Muscle layer of colon (tissue), 2 donors: ENCODE measurements around the gene HES5.

ENCODE experiments used
- H3K27ac ChIP-seq: one replicate; pipeline ENCODE4 v1.7.0; 2013; ENCODE audit warnings: low read depth, mild to moderate bottlenecking, low read length, moderate library complexity
- H3K27me3 ChIP-seq, 2 donors: one replicate each; pipeline ENCODE4 v1.7.0; 2013; ENCODE audit warnings: low read length in 2 of 2, mild to moderate bottlenecking in 2 of 2; ENCODE audit not compliant: insufficient read depth in 2 of 2, control insufficient read depth in 1 of 2
- H3K36me3 ChIP-seq: one replicate; pipeline ENCODE4 v1.7.0; 2013; ENCODE audit warnings: mild to moderate bottlenecking, low read length; ENCODE audit not compliant: insufficient read depth
- H3K4me1 ChIP-seq: one replicate; pipeline ENCODE4 v1.7.0; 2013; ENCODE audit warnings: mild to moderate bottlenecking, low read length; ENCODE audit not compliant: insufficient read depth
- H3K4me3 ChIP-seq, 2 donors: one replicate each; pipeline ENCODE4 v1.7.0; 2013; ENCODE audit warnings: low read length in 2 of 2, low read depth in 1 of 2, mild to moderate bottlenecking in 1 of 2, moderate library complexity in 1 of 2
- H3K9ac ChIP-seq: one replicate; pipeline ENCODE4 v1.7.0; 2013; ENCODE audit warnings: low read length
- H3K9me3 ChIP-seq: one replicate; pipeline ENCODE4 v1.7.0; 2013; ENCODE audit warnings: mild to moderate bottlenecking, low read length
- donor health status: abdominal sarcoma.
- donor health status: Adenocarcinoma of cecum.

HES5 gene

DNA sequence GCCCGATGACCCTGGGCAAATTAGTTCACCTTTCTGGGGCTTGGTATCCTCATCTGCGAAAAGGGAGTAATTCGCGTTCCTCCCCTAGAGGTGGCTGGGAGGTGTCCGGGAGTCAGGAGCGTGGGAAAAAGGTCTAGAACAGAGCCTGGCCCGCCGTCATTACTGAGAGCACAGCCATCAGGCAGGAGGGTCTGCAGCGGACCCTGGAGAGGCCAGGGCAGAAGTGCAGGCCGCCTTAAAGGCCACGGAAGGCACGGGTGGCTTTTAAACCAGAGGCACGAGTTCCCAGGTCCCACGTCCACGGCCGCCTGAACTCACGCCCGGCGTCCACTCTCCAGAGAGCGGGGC, 4.5 kb downstream of the HES5 start:
- H3K27ac ChIP-seq = peak overlapping the region; percentile 66
- H3K27me3 ChIP-seq = peaks cover 1 to 30% of the 10 kb centered on the region in 2 donors
- peaks cover 35% of the 10 kb centered on the region for H3K4me1 ChIP-seq
- H3K36me3 ChIP-seq = peaks cover 10% of the 10 kb centered on the region
- peak overlapping the region; percentile 83 to 89 for H3K4me3 ChIP-seq
- H3K9me3 ChIP-seq = no peaks in the 10 kb centered on the region
- H3K9ac ChIP-seq = peak overlapping the region; percentile 50

DNA sequence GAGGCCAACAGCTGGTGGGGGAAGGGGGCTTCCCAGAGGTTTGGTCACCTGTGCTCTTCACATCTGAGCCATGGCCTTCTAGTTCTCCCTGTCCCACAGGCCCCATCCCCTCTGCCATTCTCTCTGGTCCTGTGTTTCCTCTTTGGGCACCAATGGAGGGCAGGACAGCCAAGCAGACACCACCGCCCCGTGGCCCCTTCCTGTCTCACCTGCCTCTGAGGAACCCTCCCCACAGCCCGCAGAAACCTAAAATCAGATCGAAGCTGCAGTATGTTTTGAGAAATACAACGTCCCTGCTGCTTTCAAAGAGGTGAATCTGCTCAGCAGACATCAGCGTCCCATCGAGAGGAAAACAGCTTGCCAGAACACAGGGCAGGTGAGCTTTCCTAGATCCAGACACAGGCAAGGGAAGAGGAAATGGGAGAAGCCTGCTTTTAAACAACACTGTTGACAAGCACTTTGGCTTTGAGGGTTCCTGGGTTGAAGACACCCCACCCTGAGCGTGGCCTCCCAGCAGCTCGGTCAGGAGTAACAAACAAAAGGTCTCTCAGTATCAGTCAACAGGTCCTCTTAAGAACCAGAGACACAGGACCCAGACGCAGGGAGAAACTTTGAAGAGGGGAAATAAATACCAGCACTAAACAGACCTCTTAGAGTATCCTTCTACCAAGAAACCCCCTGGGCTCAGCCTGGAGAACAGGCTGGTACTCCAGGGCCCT, 6.0 kb downstream of the HES5 start:
- peaks cover 33% of the 10 kb centered on the region for H3K4me1 ChIP-seq
- H3K27ac ChIP-seq = no peak overlapping the region
- peaks cover 22% of the 10 kb centered on the region for H3K36me3 ChIP-seq
- peaks cover 0 to 20% of the 10 kb centered on the region in 2 donors for H3K27me3 ChIP-seq
- H3K9me3 ChIP-seq = no peaks in the 10 kb centered on the region
- H3K9ac ChIP-seq = no peak overlapping the region
- H3K4me3 ChIP-seq = no peak overlapping the region

DNA sequence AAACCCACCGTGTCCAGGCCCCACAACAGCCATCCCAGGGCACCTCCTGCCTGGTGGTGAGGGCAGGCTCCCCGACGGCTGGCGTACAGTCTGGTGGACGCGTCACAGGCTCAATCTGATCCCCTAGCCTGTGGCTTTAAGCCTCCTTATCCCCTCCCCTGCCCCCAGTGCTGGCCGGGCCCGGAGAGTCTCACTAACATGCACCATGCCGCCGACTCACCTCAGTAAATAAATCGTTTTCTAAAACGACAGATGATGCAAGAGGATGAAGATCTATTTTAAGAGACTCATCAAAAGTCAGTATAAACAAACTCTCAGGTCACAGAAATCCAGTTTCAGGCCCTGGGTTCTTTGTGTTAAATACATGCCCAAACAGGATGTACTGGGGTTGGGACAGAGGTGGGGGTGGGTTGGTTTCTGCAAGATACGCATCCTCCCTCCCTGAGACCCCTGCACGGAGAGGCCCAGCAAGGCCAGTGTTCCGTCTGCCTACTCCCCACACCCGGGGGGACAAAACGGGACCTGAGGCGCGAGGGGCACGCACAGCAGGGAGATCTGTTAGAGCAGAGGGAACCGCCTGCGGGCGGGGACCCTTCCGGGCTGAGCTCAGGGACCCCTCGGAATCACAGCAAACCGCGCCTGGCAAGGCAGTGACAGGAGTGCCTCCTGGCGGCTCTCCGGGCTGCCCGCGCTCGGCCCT, 6.7 kb downstream of the HES5 start:
- H3K27me3 ChIP-seq = peaks cover 0 to 13% of the 10 kb centered on the region in 2 donors
- no peak overlapping the region for H3K9ac ChIP-seq
- H3K4me1 ChIP-seq = peaks cover 33% of the 10 kb centered on the region
- H3K36me3 ChIP-seq = peaks cover 29% of the 10 kb centered on the region
- no peak overlapping the region for H3K27ac ChIP-seq
- H3K9me3 ChIP-seq = no peaks in the 10 kb centered on the region
- no peak overlapping the region for H3K4me3 ChIP-seq

DNA sequence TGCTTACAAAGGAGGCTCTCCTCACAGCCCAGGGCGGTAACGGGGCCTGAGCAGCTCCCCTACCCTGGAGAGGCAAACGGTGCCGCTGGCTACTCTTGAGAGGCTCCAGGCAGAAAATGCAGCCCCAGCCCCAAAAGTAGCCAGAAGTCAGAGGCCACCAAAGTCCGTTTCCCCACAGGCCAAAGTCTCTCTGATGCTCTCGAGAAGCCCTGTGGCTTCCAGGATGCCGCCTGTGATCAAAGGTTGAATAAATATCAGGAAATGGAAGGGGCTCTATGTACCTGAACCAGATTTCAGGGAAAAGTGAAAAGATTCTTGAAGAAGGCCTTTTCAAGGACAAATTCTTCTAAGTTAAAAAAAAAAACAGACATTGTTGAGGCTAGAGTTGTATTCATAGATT, 7.8 kb downstream of the HES5 start:
- no peak overlapping the region for H3K9ac ChIP-seq
- peaks cover 0 to 2% of the 10 kb centered on the region in 2 donors for H3K27me3 ChIP-seq
- peaks cover 40% of the 10 kb centered on the region for H3K36me3 ChIP-seq
- H3K4me1 ChIP-seq = peaks cover 32% of the 10 kb centered on the region
- no peak overlapping the region for H3K4me3 ChIP-seq
- H3K9me3 ChIP-seq = no peaks in the 10 kb centered on the region
- no peak overlapping the region for H3K27ac ChIP-seq

DNA sequence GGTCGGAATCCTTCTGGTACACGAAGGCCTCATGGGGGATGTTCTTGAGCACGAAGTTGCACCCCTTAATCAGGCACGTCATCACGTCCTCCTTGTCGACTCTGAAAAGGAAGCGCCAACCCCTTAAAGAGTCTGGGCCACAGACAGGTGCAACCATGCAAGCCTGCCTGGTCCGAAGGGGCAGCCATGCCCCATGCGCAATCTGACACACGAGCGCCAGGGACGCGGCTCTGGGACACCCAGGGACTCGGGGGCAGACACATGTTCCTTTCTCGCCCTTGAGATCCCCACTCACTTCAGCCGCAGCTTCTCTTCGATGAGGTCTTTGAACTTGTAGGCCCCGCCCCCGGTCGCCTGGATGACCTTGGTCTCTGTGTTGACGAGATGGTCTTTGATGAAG, 9.3 kb downstream of the HES5 start:
- Histone ChIP-seq H3K4me1 (peaks cover 26% of the 10 kb centered on the region), H3K36me3 (peaks cover 54% of the 10 kb centered on the region), H3K9me3 (no peaks in the 10 kb centered on the region), H3K9ac (no peak overlapping the region), H3K27ac (no peak overlapping the region), H3K27me3 (no peaks in the 10 kb centered on the region), H3K4me3 (no peak overlapping the region)

DNA sequence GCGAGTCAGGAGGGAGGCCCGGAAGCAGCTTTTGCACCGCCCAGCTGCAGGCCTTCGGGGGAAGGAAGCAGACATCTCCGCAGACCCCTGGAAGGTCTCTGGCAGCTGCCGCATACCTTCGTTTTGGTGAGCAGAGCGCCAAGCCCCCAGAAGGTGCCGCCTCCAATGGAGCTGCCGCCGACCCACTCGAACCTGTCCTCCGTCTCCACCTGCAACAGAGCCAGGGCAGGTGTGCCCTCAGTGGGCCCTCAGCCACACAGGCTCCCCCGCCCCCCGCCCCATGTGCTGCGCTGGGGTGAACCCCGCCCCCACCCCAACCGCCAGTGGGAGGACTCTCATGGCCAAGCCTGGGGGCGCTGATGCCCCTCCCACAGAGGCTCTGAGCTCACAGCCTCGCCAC, 9.9 kb downstream of the HES5 start:
- Histone ChIP-seq H3K36me3 (peaks cover 60% of the 10 kb centered on the region), H3K27ac (no peak overlapping the region), H3K4me1 (peaks cover 22% of the 10 kb centered on the region), H3K4me3 (no peak overlapping the region), H3K27me3 (no peaks in the 10 kb centered on the region), H3K9me3 (no peaks in the 10 kb centered on the region), H3K9ac (no peak overlapping the region)

DNA sequence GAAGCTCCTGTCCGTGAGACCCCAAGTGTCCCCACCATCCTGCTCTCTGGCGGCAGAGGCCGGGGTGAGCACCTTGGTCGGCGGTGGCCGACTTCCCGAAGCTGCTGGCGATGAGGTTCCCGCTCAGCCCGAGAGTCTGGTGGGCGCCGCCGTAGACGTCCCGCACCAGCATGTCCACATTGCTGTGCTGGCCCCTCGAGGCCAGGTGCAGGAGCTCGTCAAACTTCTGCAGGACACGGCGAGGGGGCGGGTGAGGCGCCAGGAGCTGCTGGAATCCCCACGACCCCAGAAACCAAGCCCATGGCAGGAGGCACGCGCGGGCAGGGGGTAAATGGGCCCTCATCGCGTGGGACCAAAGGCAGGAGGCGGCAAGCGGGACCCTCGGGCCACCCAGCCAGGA, 10.3 kb downstream of the HES5 start:
- no peaks in the 10 kb centered on the region for H3K27me3 ChIP-seq
- H3K4me3 ChIP-seq = no peak overlapping the region
- H3K4me1 ChIP-seq = peaks cover 18% of the 10 kb centered on the region
- H3K9me3 ChIP-seq = no peaks in the 10 kb centered on the region
- peaks cover 65% of the 10 kb centered on the region for H3K36me3 ChIP-seq
- H3K9ac ChIP-seq = no peak overlapping the region
- no peak overlapping the region for H3K27ac ChIP-seq

DNA sequence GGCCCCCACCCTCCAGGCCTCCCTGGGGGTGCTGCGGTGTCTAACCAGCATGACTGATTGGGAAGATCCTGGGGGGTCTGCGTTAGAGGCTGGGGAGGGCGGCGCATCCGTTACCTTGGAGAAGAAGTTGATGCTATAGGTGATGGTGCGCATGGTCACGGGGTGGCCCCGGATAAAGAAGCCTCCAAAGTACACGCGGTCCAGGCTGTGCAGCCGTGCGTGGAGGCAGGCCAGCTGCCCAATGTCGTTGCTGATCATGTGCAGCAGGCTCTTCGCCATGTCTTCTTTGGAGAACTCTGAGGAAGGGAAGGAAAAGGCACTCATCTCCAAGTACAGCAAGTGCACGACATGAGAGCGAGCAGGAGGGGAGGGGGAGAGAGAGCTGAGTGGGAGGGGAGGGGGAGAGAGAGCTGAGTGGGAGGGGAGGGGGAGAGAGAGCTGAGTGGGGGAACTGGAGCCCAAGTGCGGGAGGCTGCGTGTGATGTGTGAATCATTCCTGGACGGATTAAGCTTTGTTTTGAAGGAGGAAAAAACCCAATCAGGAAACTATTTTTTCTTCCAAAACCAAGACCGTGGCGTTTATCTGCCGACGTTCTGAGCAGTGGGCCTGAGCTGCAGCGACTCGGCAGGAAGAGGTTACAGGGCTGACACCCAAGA, 10.9 kb downstream of the HES5 start:
- H3K9ac ChIP-seq = no peak overlapping the region
- H3K9me3 ChIP-seq = no peaks in the 10 kb centered on the region
- peaks cover 12% of the 10 kb centered on the region for H3K4me1 ChIP-seq
- no peak overlapping the region for H3K27ac ChIP-seq
- peaks cover 67% of the 10 kb centered on the region for H3K36me3 ChIP-seq
- no peaks in the 10 kb centered on the region for H3K27me3 ChIP-seq
- no peak overlapping the region for H3K4me3 ChIP-seq

DNA sequence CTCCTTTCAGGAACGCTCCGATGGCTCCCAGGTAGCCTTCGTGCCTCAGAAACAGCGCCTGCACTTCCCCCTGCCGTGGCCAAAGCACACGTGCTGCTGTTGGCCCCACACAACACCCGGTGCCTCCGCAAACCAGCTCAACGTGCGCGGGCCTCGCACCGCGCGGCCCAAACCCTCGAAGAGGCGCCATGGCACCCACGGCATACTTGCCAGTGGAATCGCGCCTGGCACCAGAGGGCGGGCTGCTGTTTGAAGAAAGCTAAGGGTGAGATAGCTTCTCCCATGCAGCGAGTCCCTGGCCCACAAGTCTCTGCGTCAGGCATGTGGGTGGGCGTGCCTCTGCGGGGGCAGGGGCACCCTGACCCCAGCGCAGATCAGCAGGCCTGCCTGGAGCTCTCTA, 11.5 kb downstream of the HES5 start:
- H3K27ac ChIP-seq = no peak overlapping the region

DNA sequence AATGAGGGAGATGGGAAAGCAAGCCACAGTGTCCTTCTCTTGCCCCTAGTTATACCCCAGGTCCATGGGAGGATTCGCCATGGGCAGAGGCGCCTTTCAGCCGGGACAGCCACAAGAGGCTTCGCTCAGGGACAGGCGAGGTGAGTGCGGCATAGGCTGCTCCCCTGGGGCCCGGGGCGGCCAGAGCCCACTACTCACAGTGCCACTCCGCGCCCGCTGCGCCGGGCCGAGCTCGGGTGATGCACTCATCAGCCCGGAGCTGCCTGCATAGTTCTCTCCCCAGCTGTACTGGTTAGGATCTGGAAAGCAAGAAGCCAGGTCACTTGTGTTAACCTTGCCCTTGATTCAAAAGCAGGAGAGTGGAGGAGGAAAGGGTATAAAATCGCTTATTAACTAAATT, 12.1 kb downstream of the HES5 start:
- Histone ChIP-seq H3K9me3 (no peaks in the 10 kb centered on the region), H3K4me1 (peaks cover under 1% of the 10 kb centered on the region), H3K36me3 (peaks cover 79% of the 10 kb centered on the region), H3K4me3 (no peak overlapping the region), H3K9ac (no peak overlapping the region), H3K27me3 (no peaks in the 10 kb centered on the region), H3K27ac (no peak overlapping the region)

More for the DNA sequence above, 11.5 kb downstream of the HES5 start:
- H3K9me3 ChIP-seq = no peaks in the 10 kb centered on the region
- H3K4me1 ChIP-seq = peaks cover 6% of the 10 kb centered on the region
- no peaks in the 10 kb centered on the region for H3K27me3 ChIP-seq
- no peak overlapping the region for H3K4me3 ChIP-seq
- no peak overlapping the region for H3K9ac ChIP-seq
- H3K36me3 ChIP-seq = peaks cover 74% of the 10 kb centered on the region

DNA sequence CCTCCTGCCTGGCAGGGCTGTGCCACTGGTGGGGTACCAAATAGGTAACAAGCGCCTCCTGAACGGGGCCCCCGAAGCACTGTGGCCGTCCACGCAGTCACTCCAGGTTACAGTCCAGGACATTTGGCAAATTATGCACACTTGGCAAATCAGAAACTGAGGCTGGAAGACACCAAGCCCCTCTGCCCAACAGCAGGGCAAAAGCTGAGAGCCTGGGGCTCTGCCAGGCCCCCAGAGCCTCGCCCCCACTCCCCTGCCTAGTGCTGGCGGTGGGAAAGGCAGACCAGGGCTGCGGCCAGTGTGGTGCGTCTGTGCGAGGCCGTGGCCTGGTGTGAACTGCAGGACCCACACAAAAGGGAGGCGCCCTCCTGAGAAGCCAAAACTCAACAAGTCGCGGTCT, 13.1 kb downstream of the HES5 start:
- no peaks in the 10 kb centered on the region for H3K27me3 ChIP-seq
- no peak overlapping the region for H3K4me3 ChIP-seq
- H3K9me3 ChIP-seq = no peaks in the 10 kb centered on the region
- no peak overlapping the region for H3K9ac ChIP-seq
- H3K27ac ChIP-seq = no peak overlapping the region
- peaks cover 89% of the 10 kb centered on the region for H3K36me3 ChIP-seq
- no peaks in the 10 kb centered on the region for H3K4me1 ChIP-seq
